Stomach (tissue), 4 donors: ENCODE results near the gene SMYD3.

ENCODE experiments used
- CTCF ChIP-seq, 7 experiments: fragments of 450-650 bp in 4 of 7; fragments of 200-600 bp in 3 of 7; sonication (generic) in 3 of 7; IDR thresholded peaks; one replicate each; pipeline ENCODE4 v1.5.1; 2016 to 2019; ENCODE audit warnings: antibody characterized with exemption in 7 of 7, control low read depth in 2 of 7, mild to moderate bottlenecking in 1 of 7
- EP300 ChIP-seq: sonication (generic); formaldehyde crosslinking; IDR thresholded peaks from one replicate; pipeline ENCODE4 v1.6.1; 2017; ENCODE audit warnings: antibody characterized with exemption
- POLR2A ChIP-seq, 4 donors: fragments of 450-650 bp; IDR thresholded peaks; one replicate each; pipeline ENCODE4 v1.6.1; 2016; ENCODE audit warnings: antibody characterized with exemption in 4 of 4, control low read depth in 2 of 4, mild to moderate bottlenecking in 1 of 4, moderate library complexity in 1 of 4
- POLR2AphosphoS5 ChIP-seq, 3 donors: sonication (generic); formaldehyde crosslinking; IDR thresholded peaks; one replicate each; pipeline ENCODE4 v1.6.1; 2016; ENCODE audit warnings: antibody characterized with exemption in 3 of 3

GRCh38 chr1:245895455-245895959 lies 611.6 kb downstream of the SMYD3 start:
- TF ChIP-seq CTCF (IDR thresholded peaks at IDR 0.05) (no peak), EP300 (no peak), POLR2A (IDR thresholded peaks at IDR 0.05) (no peak), POLR2AphosphoS5 (IDR thresholded peaks at IDR 0.05) (no peak)
